Thyroid gland (tissue), 4 donors: Measurements from ENCODE around the gene INAFM2.

Source experiments
- POLR2A ChIP-seq, 2 donors: fragments of 450-650 bp; IDR thresholded peaks; one replicate each; pipeline ENCODE4 v1.6.1; 2017; ENCODE audit warnings: antibody characterized with exemption in 2 of 2, mild to moderate bottlenecking in 2 of 2, moderate library complexity in 1 of 2
- TF ChIP-seq, protein P1 (sequence below), 6 experiments: fragments of 200-600 bp in 3 of 6; fragments of 450-650 bp in 3 of 6; sonication (generic) in 3 of 6; IDR thresholded peaks; one replicate each; pipeline ENCODE4 v1.5.1; 2016 to 2019; ENCODE audit warnings: antibody characterized with exemption in 6 of 6, mild to moderate bottlenecking in 2 of 6, inconsistent platforms in 1 of 6, moderate library complexity in 1 of 6

DNA sequence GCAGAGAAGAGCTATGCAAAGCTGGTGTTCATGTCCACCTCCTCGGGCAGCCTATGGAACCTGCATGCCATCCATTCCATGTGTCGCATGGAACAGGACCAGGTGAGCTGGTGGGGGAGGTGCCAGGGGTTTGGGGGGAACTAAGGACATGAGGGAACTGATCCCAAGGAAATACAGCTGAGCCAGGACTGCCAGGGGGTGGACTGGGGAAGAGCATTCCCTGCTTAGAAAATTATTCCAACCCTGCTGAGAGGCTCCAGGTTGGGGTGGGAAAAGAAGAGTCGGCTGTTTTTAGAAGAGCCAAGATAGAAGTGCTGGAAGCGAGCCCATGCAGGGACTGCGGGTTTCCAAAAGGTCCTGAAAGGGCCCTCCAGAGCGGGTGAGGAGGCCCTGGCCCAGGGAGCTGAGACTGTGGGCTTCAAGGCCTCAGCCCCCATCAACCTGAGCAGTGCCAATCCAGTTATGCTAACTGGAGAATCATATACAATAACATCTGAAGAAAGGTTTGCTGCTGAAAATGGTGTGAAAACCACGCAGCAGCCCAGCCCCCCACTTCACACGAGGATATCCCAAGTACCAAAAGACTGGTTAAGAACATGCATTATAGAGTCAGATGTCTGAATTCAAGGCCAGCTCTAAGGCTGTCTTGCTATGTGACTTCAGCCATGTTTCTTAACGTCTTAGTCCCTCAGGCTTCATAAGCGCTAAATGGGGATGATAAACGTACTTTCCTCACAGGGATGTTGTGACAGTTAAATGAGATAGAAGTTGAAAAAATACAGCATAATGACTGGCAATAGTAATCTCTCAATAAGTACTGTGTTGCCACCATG is 42.3 kb downstream of the INAFM2 start:
- TF ChIP-seq, protein P1, sequence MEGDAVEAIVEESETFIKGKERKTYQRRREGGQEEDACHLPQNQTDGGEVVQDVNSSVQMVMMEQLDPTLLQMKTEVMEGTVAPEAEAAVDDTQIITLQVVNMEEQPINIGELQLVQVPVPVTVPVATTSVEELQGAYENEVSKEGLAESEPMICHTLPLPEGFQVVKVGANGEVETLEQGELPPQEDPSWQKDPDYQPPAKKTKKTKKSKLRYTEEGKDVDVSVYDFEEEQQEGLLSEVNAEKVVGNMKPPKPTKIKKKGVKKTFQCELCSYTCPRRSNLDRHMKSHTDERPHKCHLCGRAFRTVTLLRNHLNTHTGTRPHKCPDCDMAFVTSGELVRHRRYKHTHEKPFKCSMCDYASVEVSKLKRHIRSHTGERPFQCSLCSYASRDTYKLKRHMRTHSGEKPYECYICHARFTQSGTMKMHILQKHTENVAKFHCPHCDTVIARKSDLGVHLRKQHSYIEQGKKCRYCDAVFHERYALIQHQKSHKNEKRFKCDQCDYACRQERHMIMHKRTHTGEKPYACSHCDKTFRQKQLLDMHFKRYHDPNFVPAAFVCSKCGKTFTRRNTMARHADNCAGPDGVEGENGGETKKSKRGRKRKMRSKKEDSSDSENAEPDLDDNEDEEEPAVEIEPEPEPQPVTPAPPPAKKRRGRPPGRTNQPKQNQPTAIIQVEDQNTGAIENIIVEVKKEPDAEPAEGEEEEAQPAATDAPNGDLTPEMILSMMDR (IDR thresholded peaks at IDR 0.05) = no peak
- no peak for TF ChIP-seq POLR2A (IDR thresholded peaks at IDR 0.05)
